Mesenteric fat pad (tissue), 1 donor: Measurements from ENCODE around the gene HOGA1. TPM values are rescaled to one million over a fixed set of nuclear protein-coding genes. Genes with fewer than 3 reads are reported as not detected.

Experiments used
- DNase-seq: peaks from one replicate; pipeline ENCODE4 v3.0.0-alpha.2; 2020; ENCODE audit warnings: low spot score
- long read RNA-seq: library from polyadenylated mRNA; unstranded; transcript quantifications from one replicate; pipeline ENCODE4 v2.0.0, GENCODE V29; 2020
- total RNA-seq: library from RNA; stranded (reverse); fragmentation: NEBNext Ultra II Directional; extraction: Animal tissue kit (Norgen Biotek cat#: 25700); gene quantifications from one replicate; pipeline ENCODE4 v1.2.1, GENCODE V29; 2021
- donor health status: DM: yes; HTN: yes; CAD: no.

HOGA1 gene
- 3.8 TPM for total RNA-seq
- long read RNA-seq, transcript HOGA1-203 (3 exons, 1,999 nt), result major isoform, 5 of 12 reads
- long read RNA-seq, transcript HOGA1-202 (7 exons, 2,488 nt), result major isoform, 5 of 12 reads
- long read RNA-seq, partial matches to known transcripts, result 0 of 12 reads
- long read RNA-seq, other reads (novel, unspliced or antisense), result 2 of 12 reads

DNA sequence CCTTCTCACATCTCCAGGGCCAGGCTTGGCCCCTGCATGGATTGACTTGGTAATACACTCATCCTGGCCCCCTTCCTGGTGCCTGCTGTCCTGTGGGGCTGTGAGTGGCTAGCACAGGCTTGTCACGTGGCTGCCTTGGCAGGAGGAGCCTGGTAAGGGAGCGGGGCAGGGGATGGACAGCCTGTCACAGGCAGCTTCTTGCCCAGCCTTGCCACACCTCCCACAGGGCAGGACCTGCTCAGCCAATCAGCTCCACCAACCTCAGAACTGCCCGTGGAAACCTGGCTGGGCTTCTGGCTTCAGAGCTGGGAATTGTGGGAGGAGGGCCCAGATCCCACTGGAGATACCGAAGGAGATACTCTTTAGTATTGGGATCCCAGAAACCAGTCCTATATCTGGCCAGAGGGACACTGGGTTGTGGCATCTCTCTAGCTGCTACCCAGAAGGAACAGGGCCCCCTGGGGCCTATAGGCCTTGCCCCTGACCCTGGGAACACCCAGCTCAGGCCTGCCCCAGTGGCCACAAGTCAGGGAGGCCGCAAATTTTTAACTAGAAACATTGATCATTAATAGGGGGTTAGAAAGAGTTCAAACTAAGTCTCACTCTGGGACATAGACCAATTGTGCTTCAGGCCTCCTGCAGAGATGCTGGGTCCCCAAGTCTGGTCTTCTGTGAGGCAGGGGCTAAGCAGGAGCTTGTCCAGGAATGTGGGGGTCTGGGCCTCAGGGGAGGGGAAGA is at the start of gene HOGA1:
Gene HOGA1, plus strand, starts transcription at position 330 of the 738 bp plus-strand sequence. Its CDS starts 315 bp downstream, at position 645.
- DNase-seq, result no peak

DNA sequence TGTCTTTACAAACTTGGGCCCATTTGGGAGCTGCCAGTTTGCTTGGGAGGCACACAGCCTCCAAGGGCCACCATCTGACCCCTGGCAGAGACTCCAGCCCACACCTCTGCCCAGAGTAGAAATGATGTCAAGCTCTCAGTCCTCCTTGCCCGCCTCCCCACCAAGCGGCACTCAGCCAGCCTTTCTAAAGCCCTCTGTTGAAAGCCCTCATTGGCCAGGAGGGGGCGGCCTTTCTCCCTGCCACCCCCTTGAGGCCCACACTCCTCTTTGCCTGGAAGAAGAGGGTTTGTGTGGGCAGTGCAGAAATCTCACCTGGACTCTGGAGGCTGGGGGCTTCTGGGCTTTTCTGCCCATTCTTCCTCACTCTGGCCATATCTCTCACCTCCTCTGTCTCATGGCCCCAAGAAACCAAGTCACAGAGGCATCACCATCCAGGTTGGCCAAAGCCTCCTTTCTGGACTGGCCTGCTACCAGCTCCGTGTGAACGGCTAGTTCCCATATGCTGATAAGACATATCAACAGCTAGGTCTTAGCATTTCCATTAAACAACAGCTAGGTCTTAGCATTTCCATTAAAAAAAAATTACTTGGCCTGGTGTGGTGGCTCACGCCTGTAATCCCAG is 49.3 kb upstream of the HOGA1 start:
- no peak for DNase-seq

DNA sequence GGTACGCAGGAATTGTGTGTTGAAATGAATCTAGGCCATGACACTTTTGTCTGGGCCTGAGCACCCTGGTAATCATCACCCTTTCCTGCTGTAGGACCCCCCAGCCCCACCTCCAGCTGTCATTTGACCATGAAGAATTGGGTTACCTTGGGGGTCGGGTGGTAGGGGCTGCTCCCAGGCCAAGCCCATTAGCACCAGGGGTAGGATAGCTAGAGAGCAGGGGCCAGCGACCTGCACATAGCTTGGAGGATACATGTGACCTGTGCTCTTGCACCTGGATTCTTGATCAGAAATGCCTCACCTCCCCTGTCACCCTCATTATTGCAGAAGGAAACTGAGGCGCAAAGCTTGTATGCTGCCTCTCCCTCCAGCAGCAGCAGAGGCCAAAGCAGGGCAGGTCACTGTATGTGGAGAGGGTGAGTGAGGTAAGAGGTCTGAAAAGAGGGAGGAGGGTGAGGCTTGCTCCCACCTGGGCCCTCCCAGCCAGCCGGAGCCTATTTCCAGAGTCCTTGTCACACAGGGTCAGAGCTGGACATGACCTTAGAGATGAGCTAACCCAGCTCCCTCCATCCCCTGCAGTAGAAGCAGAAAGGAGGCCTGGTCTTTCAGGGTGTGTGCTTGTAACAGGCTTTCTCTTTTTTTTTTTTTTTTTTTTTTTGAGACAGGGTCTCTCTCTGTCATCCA is 46.9 kb upstream of the HOGA1 start:
- no peak for DNase-seq

DNA sequence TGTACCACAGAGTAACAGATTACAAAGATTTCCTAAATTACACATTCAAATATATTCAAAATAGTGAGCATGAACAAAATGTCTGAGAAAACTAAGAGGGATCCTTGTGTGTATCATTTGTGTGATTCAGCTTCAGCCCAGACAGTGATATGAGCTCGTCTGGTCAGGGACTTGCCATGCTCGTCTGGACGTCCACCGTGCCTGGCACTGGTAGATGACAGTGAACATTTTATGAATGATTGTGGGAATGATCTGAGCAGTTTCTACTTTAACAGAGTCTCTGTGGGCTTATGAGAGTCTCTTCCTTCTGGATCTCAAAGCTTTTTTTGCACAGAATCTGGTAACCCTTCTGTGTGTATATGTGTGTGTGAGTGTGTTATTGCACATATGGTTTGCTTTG is 45.8 kb upstream of the HOGA1 start:
- DNase-seq, result no peak

DNA sequence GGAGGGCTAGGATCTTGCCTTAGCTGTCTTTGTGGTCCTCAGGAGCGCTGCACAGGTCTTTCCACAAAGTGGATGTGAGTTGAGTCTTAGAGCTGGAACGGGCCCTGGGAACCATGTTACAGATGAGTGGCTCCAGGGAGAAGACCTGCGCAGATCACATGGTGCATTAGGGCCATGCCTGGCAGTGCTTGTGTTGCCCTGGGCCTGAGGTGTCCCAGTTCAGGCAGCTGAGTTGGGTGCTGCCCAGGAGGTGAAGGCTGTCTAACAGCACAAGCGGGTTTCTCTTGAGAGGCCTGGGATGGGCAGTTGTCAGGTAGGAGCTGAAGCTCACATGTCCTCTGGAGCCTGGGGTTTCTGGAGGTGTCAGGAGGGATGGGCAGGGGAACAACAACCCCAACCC is 45.4 kb upstream of the HOGA1 start:
- DNase-seq, result no peak

DNA sequence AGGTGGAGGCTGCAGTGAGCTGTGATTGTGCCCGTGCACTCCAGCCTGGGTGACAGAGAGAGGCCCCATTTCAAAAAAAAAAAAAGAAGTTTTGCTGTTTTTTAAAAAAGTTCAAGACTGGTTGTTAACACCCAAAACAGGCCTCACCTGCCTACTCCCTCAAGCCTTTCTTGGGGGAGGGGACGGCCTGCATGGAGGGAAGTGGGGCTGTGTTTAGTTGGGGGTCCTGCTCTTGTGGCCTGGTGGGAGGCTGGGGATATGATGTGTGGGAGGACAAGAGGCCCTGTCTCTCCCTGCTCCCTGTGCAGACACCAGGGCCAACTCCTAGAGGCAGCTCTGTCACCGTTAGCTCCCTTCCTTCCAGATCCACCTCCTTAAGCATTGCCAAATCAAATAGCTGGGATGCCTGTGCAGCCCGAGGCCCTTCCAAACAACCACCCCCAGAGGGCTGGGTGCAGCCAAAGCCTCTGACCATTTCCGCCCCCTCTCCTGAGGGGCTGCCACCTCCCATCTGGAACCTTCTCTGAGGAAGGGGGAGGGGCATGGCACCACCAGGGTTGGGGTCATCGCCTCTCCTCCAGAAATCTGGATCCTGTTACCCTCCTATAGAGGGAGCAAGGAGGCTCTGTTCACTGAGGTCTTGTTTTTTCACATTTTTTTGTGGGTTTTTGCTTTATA is 44.5 kb upstream of the HOGA1 start:
- no peak for DNase-seq

DNA sequence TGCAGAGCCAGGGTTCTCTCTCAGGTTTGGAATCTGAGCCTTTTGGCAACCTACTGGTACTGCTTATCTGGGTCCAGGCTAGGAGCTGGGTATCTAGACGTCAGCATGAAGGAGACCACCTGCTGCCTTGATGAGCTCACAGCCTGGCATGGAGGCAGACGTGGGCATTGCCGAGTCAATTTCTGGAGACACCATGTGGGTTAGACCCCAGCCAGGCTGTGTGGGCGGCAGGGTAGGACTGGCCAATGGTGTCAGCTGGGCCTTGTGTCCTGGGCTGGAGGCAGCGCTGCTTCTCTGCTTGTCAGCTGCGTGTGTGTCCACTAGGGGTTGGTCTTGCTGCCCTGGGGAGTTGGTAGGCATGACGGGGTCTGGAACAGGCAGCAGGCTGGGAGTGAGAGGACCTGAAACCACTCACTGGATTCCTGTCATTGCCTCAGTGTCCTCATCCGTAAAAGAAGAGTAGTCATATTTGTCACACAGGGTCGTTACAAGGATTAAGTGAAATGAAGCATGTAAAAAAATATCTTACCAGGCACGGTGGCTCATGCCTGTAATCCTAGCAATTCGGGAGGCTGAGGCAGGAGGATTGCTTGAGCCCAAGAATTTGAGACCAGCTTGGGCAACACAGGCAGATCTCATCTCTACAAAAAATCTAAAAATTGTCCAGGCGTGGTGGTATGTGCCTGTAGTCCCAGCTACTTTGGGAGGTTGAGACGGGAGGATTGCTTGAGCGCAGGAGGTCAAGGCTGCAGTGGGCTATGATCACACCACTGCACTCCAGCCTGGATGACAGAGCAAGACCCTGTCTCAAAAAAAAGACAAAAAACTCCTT is 43.3 kb upstream of the HOGA1 start:
- no peak for DNase-seq

DNA sequence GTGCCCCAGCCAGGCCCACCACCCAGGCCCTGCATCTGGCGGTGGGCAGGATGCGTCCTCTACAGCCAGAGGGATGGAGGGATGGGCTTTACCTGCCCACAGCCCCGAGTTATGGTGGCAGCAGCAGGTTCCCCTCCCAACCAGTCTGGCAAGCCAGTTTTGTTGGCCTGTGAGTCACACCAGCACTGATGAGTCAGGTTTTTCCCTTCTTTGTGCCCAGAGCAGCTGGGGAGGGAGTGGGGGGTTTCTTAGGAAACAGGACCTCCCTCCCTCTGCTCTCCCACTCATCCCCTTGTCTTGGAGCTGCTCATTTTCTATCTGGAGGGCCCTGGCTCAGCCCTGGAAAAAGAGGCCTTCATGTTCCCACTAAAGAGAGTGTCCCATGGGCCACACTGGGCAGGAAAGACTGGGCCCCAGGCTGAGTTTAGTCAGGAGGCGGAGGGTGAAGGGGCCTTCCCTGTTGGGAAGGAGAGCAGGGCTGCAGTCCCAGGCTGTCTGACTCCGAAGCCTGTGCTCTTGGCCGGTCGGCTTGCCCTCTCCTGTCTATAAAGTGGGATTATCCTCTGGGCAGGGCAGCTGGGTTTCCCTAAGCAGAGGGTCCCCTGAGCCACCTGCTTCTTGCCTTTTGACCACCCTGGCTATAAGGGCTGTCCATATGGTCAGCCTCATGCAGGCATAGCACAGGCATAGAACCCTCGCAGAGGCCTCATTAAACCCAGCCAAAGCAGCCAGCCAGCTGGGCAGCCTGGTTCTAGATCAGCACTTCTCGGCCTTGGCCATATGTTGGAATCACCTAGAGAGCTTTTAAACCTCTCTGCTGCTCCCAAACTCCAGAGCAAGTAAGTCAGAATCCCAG is 41.8 kb upstream of the HOGA1 start:
- no peak for DNase-seq

DNA sequence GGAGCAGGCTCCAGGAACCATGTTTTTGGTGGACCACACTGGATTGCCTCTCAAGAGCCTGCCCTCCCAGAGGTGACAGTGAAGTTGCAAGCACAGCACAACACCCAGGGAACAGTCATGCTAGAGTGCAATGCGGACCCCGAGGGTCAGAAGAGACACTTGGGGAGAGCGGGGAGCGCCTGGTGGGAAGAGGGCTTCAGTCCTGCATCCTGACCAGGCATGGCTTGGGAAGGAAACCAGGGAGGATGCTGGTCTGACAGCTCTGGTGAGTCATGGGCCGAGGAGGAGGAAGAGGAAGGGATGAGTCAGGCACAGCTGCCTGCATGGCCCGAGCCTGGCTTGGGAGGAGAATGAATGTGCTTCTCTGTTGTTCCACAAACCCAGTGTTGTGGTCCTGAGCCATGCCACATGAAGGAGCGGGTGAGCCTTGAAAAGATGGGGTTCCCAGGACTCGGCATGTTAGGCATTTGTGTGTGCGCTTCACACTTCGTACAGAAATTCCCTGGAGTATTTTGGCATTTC is 41.1 kb upstream of the HOGA1 start:
- no peak for DNase-seq

DNA sequence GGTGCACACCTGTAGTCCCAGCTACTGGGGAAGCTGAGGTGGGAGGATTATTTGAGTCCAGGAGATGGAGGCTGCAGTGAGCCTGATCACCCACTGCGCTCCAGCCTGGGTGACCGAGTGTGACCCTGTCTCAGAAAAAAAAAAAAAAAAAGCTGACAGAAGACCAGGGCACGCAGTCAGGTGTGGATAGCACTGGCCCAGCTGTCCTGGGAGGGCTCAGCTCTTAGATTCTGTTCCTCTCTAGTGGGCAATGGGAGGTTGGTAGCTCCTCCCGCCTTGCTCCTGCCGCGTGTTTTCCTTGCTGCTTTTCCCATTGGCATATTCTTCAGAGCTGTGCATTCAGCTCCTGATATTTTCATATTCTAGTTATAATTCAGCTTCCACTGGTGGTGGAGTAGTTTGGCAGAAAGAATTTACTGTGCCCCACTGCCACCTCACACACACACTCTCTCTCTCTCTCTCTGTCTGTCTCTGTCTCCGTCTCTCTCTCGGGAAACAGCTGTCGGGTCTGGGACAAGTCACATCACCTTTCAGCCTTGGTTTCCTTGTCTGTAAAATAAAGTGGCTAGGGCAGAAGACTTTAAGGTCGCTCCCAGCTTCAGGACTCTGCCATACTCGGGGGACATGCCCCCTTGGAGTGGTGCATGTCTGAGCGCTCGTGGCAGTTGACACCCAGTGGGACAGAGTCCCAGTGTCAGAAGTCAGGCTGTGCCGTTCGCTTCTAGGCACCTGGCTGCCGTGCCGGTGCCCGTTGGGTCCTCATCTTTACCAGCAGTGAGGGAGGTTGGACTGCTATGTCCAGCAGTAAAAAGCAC is 37.5 kb upstream of the HOGA1 start:
- DNase-seq, result no peak

DNA sequence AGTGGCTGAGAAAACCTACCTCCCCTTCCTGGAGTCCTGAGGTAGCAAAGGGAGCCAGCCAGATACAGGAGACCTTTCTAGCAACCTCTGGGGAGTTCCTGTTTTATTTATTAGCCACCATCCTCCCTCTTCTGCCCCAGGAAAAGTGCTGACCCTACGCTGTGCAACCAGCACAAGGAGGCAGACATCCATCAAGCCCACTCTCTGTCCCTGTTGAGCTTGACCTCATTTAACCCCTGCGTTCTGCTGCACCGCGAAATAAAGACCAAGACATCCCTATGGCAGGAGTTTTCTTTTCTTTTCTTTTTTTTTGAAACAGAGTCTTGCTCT is 37.0 kb upstream of the HOGA1 start:
- DNase-seq, result no peak

DNA sequence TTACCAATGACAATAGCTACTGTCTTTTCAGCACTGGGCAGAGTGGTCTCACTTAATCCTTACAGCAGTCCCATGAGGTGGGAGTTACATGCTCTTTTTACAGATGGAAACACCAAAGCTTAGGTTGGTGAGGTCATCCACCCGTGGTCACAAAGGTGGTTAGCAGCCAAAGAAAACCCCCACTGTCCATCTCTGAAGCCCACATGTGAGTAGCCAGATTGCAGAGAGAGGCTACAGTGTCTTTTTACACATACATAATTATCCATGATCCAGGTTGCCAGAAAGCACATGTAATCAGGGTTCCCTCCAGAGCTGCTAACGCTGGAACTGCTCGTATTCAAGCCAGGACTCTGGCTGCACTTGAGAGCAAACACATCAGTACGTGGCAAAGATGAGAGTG is 36.2 kb upstream of the HOGA1 start:
- DNase-seq, result no peak

DNA sequence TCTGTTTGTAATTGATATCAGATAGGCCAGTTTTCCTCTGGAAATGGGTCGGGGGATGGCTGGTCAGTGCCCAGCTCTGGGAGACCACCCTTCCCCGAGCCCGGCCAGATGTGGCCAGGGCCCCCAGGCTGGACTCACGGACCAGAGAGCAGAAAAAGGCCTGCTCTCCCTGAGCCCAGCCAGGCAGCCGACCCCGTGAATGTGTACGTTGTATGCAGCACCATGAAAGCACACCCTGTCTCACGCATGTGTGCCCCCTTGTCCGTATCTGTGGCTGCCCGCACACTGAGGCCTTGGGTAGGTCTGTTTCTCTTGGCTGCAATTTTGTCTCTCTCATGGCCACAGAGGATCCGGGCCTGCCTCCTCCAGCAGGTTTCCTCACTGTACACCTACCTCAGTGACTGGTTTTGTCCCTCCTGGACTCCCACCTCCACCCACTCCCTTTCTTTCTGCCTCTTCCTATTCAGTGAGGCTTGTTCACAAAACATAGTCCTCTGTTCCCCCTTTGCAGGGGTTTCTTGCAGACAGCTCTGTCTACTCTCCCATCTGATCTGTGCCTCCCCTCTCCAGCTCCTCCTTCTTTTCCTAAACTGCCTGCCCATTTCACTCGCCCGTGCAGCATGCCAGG is 35.2 kb upstream of the HOGA1 start:
- no peak for DNase-seq

DNA sequence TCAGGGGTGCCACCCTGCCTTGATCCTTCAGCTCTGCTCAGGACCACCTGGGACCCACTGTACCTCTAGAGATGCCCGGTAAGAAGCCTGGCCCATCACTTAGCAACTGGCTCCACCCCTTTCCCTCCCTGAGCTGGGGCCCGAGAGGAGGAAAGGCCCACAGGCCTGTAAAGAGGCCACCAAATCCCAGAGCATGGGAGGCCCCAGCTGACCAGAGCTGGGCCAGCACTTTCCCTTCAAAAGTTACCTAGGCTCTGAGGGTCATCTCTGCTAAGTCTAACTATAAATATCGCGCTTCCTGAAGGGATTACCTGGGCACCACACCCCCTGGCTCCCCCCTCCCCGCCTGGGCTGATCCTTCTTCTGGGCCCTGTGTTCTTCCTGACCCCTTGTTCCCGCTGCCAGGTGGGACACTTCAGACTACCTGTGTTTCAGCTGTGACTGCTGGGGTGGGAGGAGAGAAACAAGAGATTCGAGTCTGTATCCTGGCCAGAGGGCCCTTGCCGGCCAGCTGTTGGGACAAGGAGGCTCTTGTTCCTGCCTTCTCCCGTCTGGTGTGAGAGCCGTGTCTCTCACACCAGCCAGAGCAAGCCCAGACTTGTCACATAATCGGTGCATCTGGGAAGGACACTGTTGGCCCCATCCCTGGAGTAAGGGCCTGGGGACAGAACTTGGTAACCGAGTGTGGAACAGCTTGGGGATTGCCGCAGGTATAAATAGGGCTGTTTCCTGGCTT is 34.4 kb upstream of the HOGA1 start:
- no peak for DNase-seq

DNA sequence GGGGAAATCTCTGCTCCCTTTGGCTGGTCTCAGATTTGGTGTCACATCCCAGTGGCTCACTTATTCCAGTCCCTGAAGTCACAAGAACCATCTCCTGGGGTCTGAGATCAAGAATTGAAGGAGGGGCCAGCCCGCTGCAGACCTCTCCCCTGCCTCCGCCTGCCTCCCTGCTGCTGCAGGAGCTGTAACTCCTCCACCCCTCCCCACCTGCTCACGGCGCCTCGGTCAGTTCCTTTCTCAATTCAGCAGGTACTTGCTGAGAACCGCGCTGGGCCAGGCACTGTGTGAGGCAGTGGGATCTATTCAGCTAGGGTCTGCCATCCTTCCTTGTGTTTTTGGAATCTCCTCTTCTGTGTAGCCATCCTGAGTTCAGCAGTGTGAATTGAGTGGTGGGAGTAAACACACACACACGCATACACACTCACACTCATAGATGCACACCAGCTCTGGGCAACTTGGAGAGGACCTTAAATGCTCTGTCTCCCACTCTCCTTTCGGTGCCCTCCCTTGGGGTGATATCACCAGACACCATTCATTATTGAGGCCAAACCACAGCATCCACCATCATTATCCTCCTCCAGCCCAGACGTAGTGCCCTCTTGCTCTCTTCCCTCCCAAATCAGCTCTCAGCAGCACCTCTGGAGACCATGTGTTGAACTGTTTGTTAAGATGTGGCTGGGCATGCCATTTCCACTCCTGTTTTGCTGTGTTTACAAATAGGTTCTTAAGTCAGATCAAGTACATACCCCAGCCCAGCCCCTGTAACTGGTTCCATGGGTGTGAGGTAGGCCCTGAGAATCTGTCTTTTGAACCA is 33.6 kb upstream of the HOGA1 start:
- DNase-seq, result no peak

DNA sequence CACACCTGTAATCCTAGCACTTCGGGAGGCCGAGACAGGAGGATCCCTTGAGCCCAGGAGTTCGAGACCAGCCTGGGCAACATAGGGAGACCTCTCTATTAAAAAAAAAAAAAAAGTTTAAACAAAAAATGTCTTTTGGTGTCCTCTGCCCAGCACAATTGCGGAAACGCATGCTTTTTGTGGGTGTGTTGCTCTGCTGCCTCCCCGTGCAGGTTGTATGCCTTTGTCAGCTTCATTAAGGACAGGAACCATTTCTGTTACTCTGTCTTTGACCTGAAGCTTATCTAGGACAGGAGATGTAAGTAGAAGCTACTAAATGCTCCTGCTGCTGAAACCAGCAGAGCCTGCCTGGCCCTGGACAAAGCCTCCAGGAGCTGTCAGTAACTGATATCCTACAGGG is 32.9 kb upstream of the HOGA1 start:
- DNase-seq, result no peak

DNA sequence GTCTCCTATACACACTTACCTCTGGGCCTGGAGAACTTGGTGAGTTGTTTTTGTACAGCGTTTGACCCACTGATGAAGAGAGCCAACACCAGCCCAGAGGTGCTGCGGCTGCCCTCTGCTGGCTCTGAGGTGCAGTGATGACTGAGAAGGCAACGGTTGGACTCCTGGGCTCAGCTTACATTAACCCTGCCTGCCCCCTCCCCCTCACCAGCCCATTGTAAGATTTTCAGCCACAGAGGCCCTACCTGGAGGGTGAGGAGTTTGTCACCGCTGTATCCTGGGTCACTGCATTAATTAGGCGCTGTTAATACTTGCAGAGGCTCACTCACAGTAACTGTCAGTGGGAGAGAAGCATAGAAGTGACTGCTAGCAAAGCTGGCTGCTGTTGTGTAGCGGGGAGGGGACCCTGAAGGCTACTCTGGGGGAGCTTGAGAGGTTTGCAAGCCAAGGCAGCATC is 30.6 kb upstream of the HOGA1 start:
- DNase-seq, result no peak
